Esophagus muscularis mucosa (tissue), 3 donors: ENCODE results near the gene FAM171A1.

Experiments used
- CTCF ChIP-seq, 3 experiments: fragments of 200-600 bp in 2 of 3; fragments of 450-650 bp in 1 of 3; sonication (generic) in 2 of 3; IDR thresholded peaks; one replicate each; pipeline ENCODE4 v1.5.1; 2017 to 2019; ENCODE audit warnings: antibody characterized with exemption in 3 of 3, mild to moderate bottlenecking in 2 of 3, moderate library complexity in 1 of 3
- POLR2A ChIP-seq: fragments of 450-650 bp; IDR thresholded peaks from one replicate; pipeline ENCODE4 v1.6.1; 2017; ENCODE audit warnings: antibody characterized with exemption, moderate library complexity, mild to moderate bottlenecking, low read depth

GRCh38 chr10:15344876-15345285 is 26.2 kb downstream of the FAM171A1 start:
- no peak for TF ChIP-seq CTCF (IDR thresholded peaks at IDR 0.05)
- no peak for TF ChIP-seq POLR2A
